HepG2 (cell line): ENCODE measurements around the gene KMT2E. TPM values are rescaled to one million over a fixed set of nuclear protein-coding genes. Genes with fewer than 3 reads are reported as not detected.

Source experiments
- ATAC-seq: fragments of 200-7000 bp; cut with Tn5 transposase; 3 replicates; pipeline ENCODE4 v1.9.1; 2020; ENCODE audit warnings: mild to moderate bottlenecking, moderate library complexity
- BruUV-seq: library from RNA; stranded (reverse); fragments of 400-500 nt; replicated peaks from 2 replicates; lab custom pipeline; 2021; lab: Mats Ljungman, UMichigan
- CTCF ChIA-PET: fragments of 300-600 bp; formaldehyde crosslinking; extraction: SDS; loops from one replicate; lab custom pipeline; 2021; ENCODE audit warnings: low total read pairs, inconsistent platforms, low intra/inter-chr PET ratio; lab: Yijun Ruan, JAX
- POLR2A ChIA-PET: fragments of 350-600 bp; sonication (Branson Sonifier 250); formaldehyde crosslinking; loops from one replicate; lab custom pipeline; 2020; ENCODE audit warnings: antibody characterized with exemption, inconsistent platforms; lab: Yijun Ruan, JAX
- DNase-seq: peaks from one replicate; pipeline ENCODE4 v3.0.0-alpha.2; 2015; ENCODE audit warnings: low spot score
- FAIRE-seq: peaks from 3 replicates; lab custom pipeline; 2011; peaks lifted over from hg19 to GRCh38; lab: Jason Lieb, UNC
- H2AFZ ChIP-seq: one replicate; pipeline ENCODE4 v1.6.1; 2011; ENCODE audit warnings: low read length, inconsistent platforms
- H3K27ac ChIP-seq: fragments of 300-600 bp; 3 replicates; pipeline ENCODE4 v1.8.0; 2011; ENCODE audit warnings: mixed run types, mild to moderate bottlenecking, mixed read lengths, low read length, inconsistent platforms; ENCODE audit not compliant: insufficient read depth; ENCODE audit errors: extremely low read length
- H3K27me3 ChIP-seq, 2 experiments: fragments of 200-600 bp in 1 of 2; 2 replicates in 1 of 2; 3 replicates in 1 of 2; pipeline versions ENCODE4 v1.6.0 to v1.8.0; 2011; ENCODE audit warnings: low read length in 2 of 2, mild to moderate bottlenecking in 2 of 2, moderate library complexity in 2 of 2, inconsistent platforms in 1 of 2; ENCODE audit not compliant: insufficient read depth in 2 of 2, control insufficient read depth in 1 of 2
- H3K36me3 ChIP-seq, 2 experiments: fragments of 200-600 bp in 1 of 2; replicated peaks in 1 of 2; 2 replicates in 1 of 2; 3 replicates in 1 of 2; pipeline versions ENCODE4 v1.5.1 to v1.8.0; 2011; ENCODE audit warnings: low read length in 2 of 2, inconsistent platforms in 1 of 2; ENCODE audit not compliant: insufficient read depth in 2 of 2, control insufficient read depth in 1 of 2
- H3K4me1 ChIP-seq: 2 replicates; pipeline ENCODE4 v1.5.1; 2012; ENCODE audit warnings: low read length, inconsistent platforms; ENCODE audit not compliant: insufficient read depth
- H3K4me2 ChIP-seq: 2 replicates; pipeline ENCODE4 v1.6.0; 2011; ENCODE audit warnings: low read depth, low read length, inconsistent platforms
- H3K4me3 ChIP-seq, 3 experiments: fragments of 200-600 bp in 1 of 3; sonication (generic), shearing (Covaris generic) in 1 of 3; replicated peaks in 1 of 3; 2 replicates each; pipeline ENCODE4 v1.5.1; 2011 to 2016; ENCODE audit warnings: low read length in 3 of 3, inconsistent platforms in 2 of 3, low read depth in 2 of 3, mild to moderate bottlenecking in 2 of 3, control low read depth in 1 of 3, mixed read lengths in 1 of 3; ENCODE audit not compliant: insufficient read depth in 1 of 3
- H3K79me2 ChIP-seq: one replicate; pipeline ENCODE4 v1.6.1; 2011; ENCODE audit warnings: low read length, inconsistent platforms; ENCODE audit not compliant: insufficient read depth
- H3K9ac ChIP-seq: 2 replicates; pipeline ENCODE4 v1.6.0; 2011; ENCODE audit warnings: mild to moderate bottlenecking, low read depth, low read length, inconsistent platforms; ENCODE audit not compliant: insufficient read depth
- H3K9me3 ChIP-seq: 2 replicates; pipeline ENCODE4 v1.5.1; 2012; ENCODE audit warnings: mild to moderate bottlenecking, low read length
- H4K20me1 ChIP-seq: 2 replicates; pipeline ENCODE4 v1.6.0; 2011; ENCODE audit warnings: inconsistent platforms, mild to moderate bottlenecking, low read length, moderate library complexity; ENCODE audit not compliant: insufficient read depth
- ATF2 ChIP-seq: sonication (generic); formaldehyde crosslinking; IDR thresholded peaks from 2 replicates; pipeline ENCODE4 v1.4.0; 2020; ENCODE audit warnings: missing genetic modification reagents
- CHCHD3 ChIP-seq: sonication (generic); formaldehyde crosslinking; IDR thresholded peaks from 2 replicates; pipeline ENCODE4 v1.8.0; 2022; ENCODE audit warnings: mild to moderate bottlenecking, missing genetic modification reagents, moderate library complexity
- HMGXB3 ChIP-seq: sonication (generic); formaldehyde crosslinking; IDR thresholded peaks from 2 replicates; pipeline ENCODE4 v1.4.0; 2020; ENCODE audit warnings: missing genetic modification reagents, borderline replicate concordance
- KLF9 ChIP-seq: IDR thresholded peaks from 2 replicates; pipeline ENCODE4 v1.6.1; 2016; ENCODE audit warnings: low read depth
- MYPOP ChIP-seq: sonication (generic); formaldehyde crosslinking; IDR thresholded peaks from 2 replicates; pipeline ENCODE4 v1.8.1; 2023; ENCODE audit warnings: mild to moderate bottlenecking, moderate library complexity, missing genetic modification reagents
- NFIC ChIP-seq: IDR thresholded peaks from 2 replicates; pipeline ENCODE4 v1.6.1; 2012; ENCODE audit warnings: mild to moderate bottlenecking, low read length, inconsistent platforms
- NFKBIZ ChIP-seq: IDR thresholded peaks from 2 replicates; pipeline ENCODE4 v1.6.1; 2018; ENCODE audit warnings: missing genetic modification reagents, missing compliant biosample characterization
- PHF21A ChIP-seq: sonication (generic); formaldehyde crosslinking; IDR thresholded peaks from 2 replicates; pipeline ENCODE4 v1.5.0; 2020; ENCODE audit warnings: mild to moderate bottlenecking, missing genetic modification reagents
- ZEB1 ChIP-seq: IDR thresholded peaks from 2 replicates; pipeline ENCODE4 v1.6.1; 2012; ENCODE audit warnings: mild to moderate bottlenecking, low read depth, inconsistent platforms; ENCODE audit not compliant: insufficient replicate concordance
- ZFP36L1 ChIP-seq: sonication (generic); formaldehyde crosslinking; IDR thresholded peaks from 2 replicates; pipeline ENCODE4 v1.8.0; 2022; ENCODE audit warnings: mild to moderate bottlenecking, missing genetic modification reagents, moderate library complexity
- ZNF230 ChIP-seq: sonication (generic); formaldehyde crosslinking; IDR thresholded peaks from 2 replicates; pipeline ENCODE4 v1.4.0; 2020; ENCODE audit warnings: mild to moderate bottlenecking, missing genetic modification reagents
- ZNF274 ChIP-seq: sonication (generic); formaldehyde crosslinking; IDR thresholded peaks from 2 replicates; pipeline ENCODE4 v1.5.1; 2020; ENCODE audit warnings: mild to moderate bottlenecking, missing genetic modification reagents
- ZNF296 ChIP-seq: sonication (generic); formaldehyde crosslinking; conservative IDR thresholded peaks from 2 replicates; pipeline ENCODE4 v1.5.0; 2020; ENCODE audit warnings: mild to moderate bottlenecking, missing genetic modification reagents
- ZNF44 ChIP-seq: sonication (generic); formaldehyde crosslinking; IDR thresholded peaks from 2 replicates; pipeline ENCODE4 v1.5.1; 2020; ENCODE audit warnings: mild to moderate bottlenecking, missing genetic modification reagents
- WGBS: methylation state at CpG from one replicate; pipeline ENCODE4 v1.1.6; 2017; ENCODE audit warnings: low lambda C conversion rate; 5-methylcytosine and 5-hydroxymethylcytosine counted together
- in situ Hi-C: cut with HindIII; loops from 2 replicates; pipeline ENCODE4 v1.10.0; 2017; ENCODE audit warnings: low pct_unique_long_range_greater_than_20kb; ENCODE audit not compliant: extremely low pct_ligation_motif_present
- intact Hi-C: fragments of 100-400 bp; cut with micrococcal nuclease; formaldehyde crosslinking; loops from one replicate; pipeline ENCODE4 v1.10.0; 2022; ENCODE audit not compliant: unreplicated experiment
- polyA plus RNA-seq, 8 experiments: library from polyadenylated mRNA; depleted of rRNA in 3 of 8; stranded (reverse) in 7 of 8; unstranded in 1 of 8; fragments of >200 nt; fragmentation: Illumina TruSeq in 4 of 8; extraction: Trizol in 4 of 8; gene quantifications; 2 replicates each; pipeline versions ENCODE4 v1.2.1 to v1.2.3, GENCODE V29; 2011 to 2016; ENCODE audit warnings: low read depth in 4 of 8, missing spikeins in 1 of 8, mixed read lengths in 1 of 8; ENCODE audit not compliant: insufficient read depth in 1 of 8
- total RNA-seq, 5 experiments: library from RNA; depleted of rRNA; stranded (reverse); fragments of >200 nt; fragmentation: Illumina TruSeq; extraction: Trizol; gene quantifications; 2 replicates each; pipeline ENCODE4 v1.2.3, GENCODE V29; 2016; ENCODE audit warnings: low read depth in 1 of 5

The KMT2E gene
- total and polyA plus RNA-seq, 2 of the 13 experiments (the other 11 are each of a cell fraction or from before 2014, with no cell fraction given): 6.3 to 24.4 TPM

- TF ChIP-seq MYPOP (peak; percentile 78; the same call in 1 of the 2 replicates), ATF2 (peak; percentile 63; the same call in 1 of the 2 replicates)
- TF ChIP-seq, all 625 proteins: peak for 257
These were observed 30.1 kb upstream of the KMT2E start (continued) for GRCh38 chr7:104983578-104984539.

- peaks cover 16% of the 10 kb centered on the region for H4K20me1 ChIP-seq
- no peaks in the 10 kb centered on the region for H3K9me3 ChIP-seq
- H3K27ac ChIP-seq: peak overlapping the region; percentile 92
- H3K9ac ChIP-seq: peak overlapping the region; percentile 87
- ChIA-PET CTCF (no interaction called here), POLR2A (interaction anchor here (0.9 to 3.4 kb wide), 6 partner anchors 8 to 66 kb away, joined by 3 to 50 read pairs (median 6); partner anchors contain the start of gene KMT2E)
- FAIRE-seq (no peak), DNase-seq (no peak), ATAC-seq (no peak)
- intact Hi-C loops (loop anchor here (1.0 kb wide), 1 partner anchor 28 kb away; no protein-coding TSS in a partner anchor), in situ Hi-C loops (no loop called here)
- peak overlapping the region; percentile 70 to 79 (median 78) for H3K4me3 ChIP-seq
- no TSS peak for BruUV-seq
- peaks cover 34% of the 10 kb centered on the region for H3K79me2 ChIP-seq
- H3K4me2 ChIP-seq: peak overlapping the region; percentile 86
- H3K36me3 ChIP-seq: peaks cover 0 to 4% of the 10 kb centered on the region in 2 experiments; a peak in 2 of 5 replicates
- H3K27me3 ChIP-seq: no peaks in the 10 kb centered on the region
- H2AFZ ChIP-seq: no peak overlapping the region
- H3K4me1 ChIP-seq: peaks cover 34% of the 10 kb centered on the region
- 23% methylated on average over 7 of the region's 7 CpGs for WGBS
- TF ChIP-seq NFKBIZ (CRISPR knock-in tag): no peak
- no peak for TF ChIP-seq ZNF274 (CRISPR knock-in tag)
- TF ChIP-seq HMGXB3: no peak
- no peak for TF ChIP-seq PHF21A (CRISPR knock-in tag)
- TF ChIP-seq ZNF296 (CRISPR knock-in tag): 0 out of 2 replicates have a peak, but pooled peaks have one; percentile 3
- TF ChIP-seq NFIC: 0 out of 2 replicates have a peak, but pooled peaks have one; percentile 15
- no peak for TF ChIP-seq KLF9
- TF ChIP-seq ZEB1: no peak
- TF ChIP-seq ZNF230: no peak
- no peak for TF ChIP-seq CHCHD3 (CRISPR knock-in tag)
- no peak for TF ChIP-seq ZFP36L1
- no peak for TF ChIP-seq ZNF44 (CRISPR knock-in tag)
These were observed 29.3 kb upstream of the KMT2E start for GRCh38 chr7:104984585-104985258.
